Skeletal muscle cell (primary cell): ENCODE results near the gene ITGB3.
"Not testable (repeated sequence)": the region's sequence is repeated elsewhere in the genome, so short reads cannot be mapped to it uniquely, and the experiment has no call there.

ENCODE experiments used
- DNase-seq: peaks from one replicate; pipeline ENCODE4 v3.0.0-alpha.2; 2010; ENCODE audit warnings: low read depth
- H3K4me3 ChIP-seq: 2 replicates; pipeline ENCODE4 v1.5.1; 2011; ENCODE audit warnings: low read depth, mild to moderate bottlenecking, control low read depth, low read length, moderate library complexity

The ITGB3 gene

DNA sequence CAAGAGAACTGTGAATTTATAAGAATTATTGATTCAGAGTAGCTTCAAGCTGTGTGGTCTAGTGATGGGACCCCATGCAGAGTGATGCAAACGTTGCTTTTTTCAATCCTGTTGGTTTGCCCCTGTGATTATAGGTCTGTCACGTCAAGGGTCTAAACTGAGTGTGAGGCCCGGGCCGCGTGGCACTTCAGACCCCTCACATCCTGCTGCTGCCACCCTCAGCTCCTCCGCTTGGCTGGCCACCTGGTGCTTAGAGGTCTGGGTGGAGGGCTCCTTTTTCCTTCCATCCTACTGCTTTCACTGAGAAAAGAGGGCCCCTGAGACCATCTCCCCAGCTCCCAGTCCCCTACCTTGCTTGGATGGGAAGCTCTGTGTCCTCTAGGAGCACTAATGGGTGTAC is 32.5 kb upstream of the ITGB3 start:
- no peak overlapping the region for H3K4me3 ChIP-seq
- DNase-seq: no peak

- H3K4me3 ChIP-seq: no peak overlapping the region
- DNase-seq: no peak
Observed at GRCh38 chr17:47222047-47222446, 31.6 kb upstream of the ITGB3 start.

- no peak for DNase-seq
- H3K4me3 ChIP-seq: no peak overlapping the region
Observed at GRCh38 chr17:47223007-47223406, 30.6 kb upstream of the ITGB3 start.

DNA sequence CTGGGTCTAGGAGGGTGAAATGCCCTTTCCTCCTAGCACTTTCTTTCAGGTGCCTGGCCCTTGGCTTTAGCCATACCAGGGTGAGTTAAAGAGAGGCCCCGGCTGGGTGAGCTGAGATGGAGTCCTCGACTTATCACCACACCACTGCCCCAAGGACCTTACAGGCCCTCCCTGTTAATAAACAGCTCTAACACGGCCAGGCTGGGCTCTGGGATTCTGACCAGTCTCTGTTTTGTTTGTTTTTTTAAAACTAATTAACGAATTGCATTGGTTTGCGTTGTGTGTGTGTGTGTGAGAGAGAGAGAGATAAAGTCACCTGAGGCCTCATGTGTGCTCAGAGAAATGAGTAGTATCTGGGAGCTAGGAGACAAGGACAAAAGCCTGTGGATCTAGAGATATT is 30.2 kb upstream of the ITGB3 start:
- no peak for DNase-seq
- H3K4me3 ChIP-seq: no peak overlapping the region

DNA sequence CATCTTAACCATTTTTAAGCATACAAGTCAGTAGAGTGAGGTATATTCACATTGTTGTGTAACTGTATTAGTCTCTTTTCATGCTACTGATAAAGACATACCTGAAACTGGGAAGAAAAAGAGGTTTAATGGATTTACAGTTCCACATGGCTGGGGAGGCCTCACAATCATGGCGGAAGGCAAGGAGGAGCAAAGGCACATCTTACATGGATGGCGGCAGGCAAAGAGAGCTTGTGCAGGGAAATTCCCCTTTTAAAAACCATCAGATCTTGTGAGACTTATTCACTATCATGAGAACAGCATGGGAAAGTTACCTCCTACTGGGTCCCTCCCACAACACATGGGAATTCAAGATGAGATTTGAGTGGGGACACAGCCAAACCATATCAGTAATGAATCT is 29.6 kb upstream of the ITGB3 start:
- not testable (repeated sequence) for H3K4me3 ChIP-seq, DNase-seq

- no peak for DNase-seq
Observed at GRCh38 chr17:47224966-47225365, 28.7 kb upstream of the ITGB3 start.

GRCh38 chr17:47225436-47225858 is 28.2 kb upstream of the ITGB3 start:
- peak; percentile 87 for DNase-seq
- H3K4me3 ChIP-seq: no peak overlapping the region

More at GRCh38 chr17:47224966-47225365, 28.7 kb upstream of the ITGB3 start:
- no peak overlapping the region for H3K4me3 ChIP-seq

DNA sequence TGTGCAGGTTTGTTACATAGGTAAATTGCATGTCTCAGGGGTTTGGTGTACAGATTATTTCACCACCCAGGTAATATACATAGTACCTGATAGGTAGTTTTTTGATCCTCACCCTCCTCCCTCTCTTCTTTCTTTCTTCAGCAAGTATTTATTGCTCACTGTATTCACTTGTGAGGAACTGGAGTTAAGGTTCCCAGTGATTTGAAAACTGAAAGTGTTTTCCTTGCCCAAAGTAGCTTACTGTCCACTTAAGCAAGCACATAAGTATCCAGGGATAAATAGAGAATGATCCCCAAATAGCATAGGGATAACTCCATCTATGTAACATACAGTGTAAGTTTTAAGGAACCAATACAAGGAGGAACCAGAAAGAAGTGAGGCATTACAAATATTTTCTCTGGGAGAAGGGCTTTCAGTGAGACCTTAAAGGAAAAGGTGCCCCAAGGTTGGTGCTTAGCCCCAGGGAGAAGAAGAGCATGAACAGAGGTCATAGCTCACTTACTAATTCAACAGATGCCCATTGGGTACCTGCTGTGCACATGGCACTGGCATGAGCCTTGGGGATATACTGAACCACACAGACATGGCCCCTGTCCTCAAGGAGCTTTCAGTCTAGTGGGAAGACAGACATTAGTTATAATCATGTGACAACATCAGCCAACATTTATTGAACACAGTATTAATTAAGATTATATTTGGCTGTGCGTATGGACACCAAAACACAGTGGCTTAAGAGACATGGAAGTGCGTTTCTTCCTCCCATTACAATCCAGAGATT is 27.5 kb upstream of the ITGB3 start:
- DNase-seq: no peak
- H3K4me3 ChIP-seq: no peak overlapping the region

DNA sequence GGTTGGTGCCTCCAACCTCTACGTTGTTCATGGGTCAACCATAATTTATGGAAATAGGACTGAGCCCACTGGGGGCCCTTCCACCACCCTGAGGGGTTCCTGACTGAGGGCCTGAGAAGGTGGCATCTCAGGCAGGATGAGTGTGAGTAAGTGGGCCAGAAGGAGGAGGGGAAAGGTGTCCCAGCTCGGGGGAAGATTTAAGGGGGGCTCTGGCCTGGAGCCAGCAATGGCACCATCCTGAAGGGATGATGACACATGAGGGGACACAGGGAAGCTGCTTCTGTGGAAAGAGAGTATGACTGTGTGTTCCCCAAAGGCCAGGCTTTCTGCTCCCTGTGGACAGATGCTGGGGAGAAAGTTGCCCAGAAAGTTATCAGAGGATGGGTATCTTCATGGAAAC is 25.8 kb upstream of the ITGB3 start:
- DNase-seq: no peak
- H3K4me3 ChIP-seq: no peak overlapping the region

GRCh38 chr17:47229535-47230443 is 23.8 kb upstream of the ITGB3 start:
- H3K4me3 ChIP-seq: peak overlapping the region; percentile 13
- DNase-seq: peak; percentile 89

- DNase-seq: no peak
- no peak overlapping the region for H3K4me3 ChIP-seq
Observed at GRCh38 chr17:47230864-47231263, 22.8 kb upstream of the ITGB3 start.

GRCh38 chr17:47231334-47231733 is 22.3 kb upstream of the ITGB3 start:
- no peak overlapping the region for H3K4me3 ChIP-seq
- no peak for DNase-seq

- no peak overlapping the region for H3K4me3 ChIP-seq
- no peak for DNase-seq
Observed at GRCh38 chr17:47231866-47232265, 21.8 kb upstream of the ITGB3 start.

- H3K4me3 ChIP-seq: no peak overlapping the region
- DNase-seq: no peak
Observed at GRCh38 chr17:47232465-47232864, 21.2 kb upstream of the ITGB3 start.

GRCh38 chr17:47235506-47235905 is 18.1 kb upstream of the ITGB3 start:
- no peak for DNase-seq
- H3K4me3 ChIP-seq: no peak overlapping the region

DNA sequence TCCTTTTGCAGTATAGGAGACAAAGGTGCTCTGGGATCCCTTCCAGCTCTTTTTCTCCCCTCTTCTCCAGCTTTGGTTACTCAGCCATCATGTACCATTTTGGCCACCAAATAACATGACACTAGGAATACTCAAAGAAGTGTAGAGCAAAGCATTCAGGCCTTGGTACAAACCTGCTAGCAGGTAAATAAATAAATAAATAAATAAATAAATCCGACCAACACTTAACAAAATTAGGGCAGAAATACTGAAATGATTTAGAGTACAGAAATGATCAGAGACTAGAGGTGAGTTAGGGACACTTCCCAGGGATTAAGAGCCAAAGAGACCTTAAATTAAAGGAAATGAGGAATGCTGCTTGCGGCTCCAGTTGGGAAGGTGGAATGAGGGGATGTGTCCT is 17.7 kb upstream of the ITGB3 start:
- no peak overlapping the region for H3K4me3 ChIP-seq
- no peak for DNase-seq

DNA sequence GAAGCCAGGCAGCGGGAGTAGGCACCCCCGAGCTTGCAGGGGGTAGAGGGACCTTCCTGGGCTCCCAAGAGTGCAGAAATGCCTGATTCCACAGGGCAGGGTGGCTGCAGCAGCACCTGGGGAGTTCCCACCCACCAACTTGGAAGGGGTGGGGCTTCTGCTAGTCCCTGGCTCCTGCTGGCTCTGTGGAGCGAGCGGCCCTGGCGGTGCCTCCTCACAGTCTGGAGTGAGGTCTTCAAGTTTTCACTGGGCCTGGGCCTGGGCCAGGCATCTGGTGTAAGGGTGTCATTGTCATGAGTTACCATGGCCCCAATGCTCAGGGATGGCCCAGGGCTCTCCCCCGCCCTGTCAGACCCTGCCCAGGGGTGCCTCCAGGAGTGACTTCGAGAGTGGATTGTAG is 15.8 kb upstream of the ITGB3 start:
- H3K4me3 ChIP-seq: no peak overlapping the region
- DNase-seq: no peak

DNA sequence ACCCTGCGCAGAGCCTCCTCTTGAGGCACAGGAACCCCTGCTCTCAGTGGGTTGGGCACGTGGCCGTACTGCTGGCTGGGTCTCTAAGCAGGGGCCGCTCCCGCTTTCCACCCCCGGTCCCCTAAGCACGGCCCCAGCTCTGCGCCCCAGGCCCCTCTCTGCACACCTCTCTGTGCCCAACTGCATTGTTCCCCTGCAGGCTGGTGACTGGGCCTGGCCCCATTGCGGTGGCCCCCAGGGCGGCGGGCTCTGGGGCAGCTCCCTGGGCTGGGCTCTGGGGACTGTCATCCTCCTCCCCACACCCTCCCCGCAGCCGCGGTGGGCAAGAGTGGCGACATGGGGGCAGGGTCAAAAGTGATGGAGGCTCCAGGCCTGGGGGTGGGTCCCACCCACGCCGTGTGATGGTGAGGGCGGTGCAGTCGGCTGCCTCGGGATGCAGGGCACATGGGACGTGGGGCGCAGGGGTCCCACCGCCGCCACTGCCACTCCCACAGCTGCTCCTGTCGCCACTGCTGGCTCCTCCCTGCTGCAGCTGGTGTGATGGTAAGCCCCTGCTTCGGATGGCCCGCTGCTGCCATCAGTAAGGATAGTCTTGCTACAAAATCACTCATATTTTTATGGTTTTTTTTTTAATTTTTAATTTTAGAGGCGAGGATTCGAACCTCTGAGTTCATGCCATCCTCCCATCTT is 15.2 kb upstream of the ITGB3 start:
- no peak for DNase-seq
- no peak overlapping the region for H3K4me3 ChIP-seq

- no peak for DNase-seq
- H3K4me3 ChIP-seq: no peak overlapping the region
Observed at GRCh38 chr17:47239619-47239966, 14.0 kb upstream of the ITGB3 start.

- peak; percentile 96 for DNase-seq
- no peak overlapping the region for H3K4me3 ChIP-seq
Observed at GRCh38 chr17:47239967-47240651, 13.5 kb upstream of the ITGB3 start.
